Measurements from ENCODE around the gene ZNF726. TPM values are rescaled to one million over a fixed set of nuclear protein-coding genes. Genes with fewer than 3 reads are reported as not detected.
"Not testable (repeated sequence)": the region's sequence is repeated elsewhere in the genome, so short reads cannot be mapped to it uniquely, and the experiment has no call there.

ZNF726 gene
- 0.84 and 0.95 TPM in 2 replicates for polyA plus RNA-seq (2011; rRNA removed)
- polyA minus RNA-seq (2011; rRNA and poly(A)+ RNA removed), result 1.1 TPM in 2 replicates

DNA sequence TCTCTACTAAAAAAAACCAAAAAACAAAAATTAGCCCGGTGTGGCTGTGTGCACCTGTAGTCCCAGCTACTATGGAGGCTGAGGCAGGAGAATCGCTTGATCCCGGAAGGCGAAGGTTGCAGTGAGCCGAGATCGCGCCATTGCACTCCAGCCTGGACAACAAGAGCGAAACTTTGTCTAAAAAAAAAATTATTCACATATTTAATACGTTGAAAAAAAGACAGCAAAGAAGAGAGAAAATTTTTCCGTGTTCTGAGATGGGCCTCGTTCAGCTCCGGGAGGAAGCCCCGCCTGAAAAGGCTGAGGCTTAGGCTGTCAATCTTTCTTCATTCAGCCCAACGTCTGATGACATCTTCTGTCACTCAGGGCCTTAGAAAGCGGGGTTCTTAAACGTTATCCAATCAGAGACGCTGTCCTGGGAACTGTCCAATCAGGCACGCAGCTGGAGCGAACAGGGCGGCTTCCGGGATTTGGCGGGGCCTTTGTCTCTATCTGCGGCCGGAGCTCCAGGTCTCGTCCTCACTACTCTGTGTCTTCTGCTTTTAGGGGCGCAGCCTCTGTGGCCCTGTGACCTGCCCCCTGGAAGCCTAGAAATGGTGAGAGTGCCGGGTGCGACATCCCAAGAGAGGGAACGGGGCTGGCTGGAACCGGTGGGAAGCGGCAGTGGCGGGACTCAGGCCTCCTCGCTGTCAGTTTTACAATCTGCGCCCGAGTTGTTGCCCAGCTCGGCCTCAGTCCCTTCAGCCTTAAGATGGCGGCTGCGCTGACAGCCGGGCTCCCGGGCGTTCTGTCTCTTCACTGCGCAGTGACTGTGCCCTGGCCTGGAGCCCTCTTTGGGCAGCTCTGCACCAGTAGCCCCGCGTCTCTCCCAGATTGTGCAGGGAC is at the start of gene ZNF726:
Gene ZNF726, plus strand, starts transcription at position 485 of the 885 bp plus-strand sequence. Its CDS starts 109 bp downstream, at position 594.
- ChIA-PET CTCF (interaction anchor here (0.6 kb wide), 1 partner anchor 13 kb away, joined by 4 read pairs; no protein-coding TSS in a partner anchor), POLR2A (interaction anchor here (1.2 to 1.5 kb wide), 2 partner anchors 119 to 228 kb away, joined by 4 to 5 read pairs; partner anchors contain the start of gene ZNF675)
- Histone ChIP-seq H3K4me3 (ENCODE audit: low read depth, low read length) (peak within 1 kb of the TSS; percentile 94), H3K27ac (ENCODE audit: low read depth, low read length) (peak within 1 kb of the TSS; percentile 54), H3K27me3 (ENCODE audit: control insufficient read depth, insufficient read depth, low read length) (no peaks in the 10 kb centered on the region), H3K9me3 (ENCODE audit: control insufficient read depth, insufficient read depth, low read length) (peaks cover 5% of the 10 kb centered on the region)
- peak; percentile 59 for DNase-seq (ENCODE audit: low read depth, low spot score)
- TF ChIP-seq, protein P1, sequence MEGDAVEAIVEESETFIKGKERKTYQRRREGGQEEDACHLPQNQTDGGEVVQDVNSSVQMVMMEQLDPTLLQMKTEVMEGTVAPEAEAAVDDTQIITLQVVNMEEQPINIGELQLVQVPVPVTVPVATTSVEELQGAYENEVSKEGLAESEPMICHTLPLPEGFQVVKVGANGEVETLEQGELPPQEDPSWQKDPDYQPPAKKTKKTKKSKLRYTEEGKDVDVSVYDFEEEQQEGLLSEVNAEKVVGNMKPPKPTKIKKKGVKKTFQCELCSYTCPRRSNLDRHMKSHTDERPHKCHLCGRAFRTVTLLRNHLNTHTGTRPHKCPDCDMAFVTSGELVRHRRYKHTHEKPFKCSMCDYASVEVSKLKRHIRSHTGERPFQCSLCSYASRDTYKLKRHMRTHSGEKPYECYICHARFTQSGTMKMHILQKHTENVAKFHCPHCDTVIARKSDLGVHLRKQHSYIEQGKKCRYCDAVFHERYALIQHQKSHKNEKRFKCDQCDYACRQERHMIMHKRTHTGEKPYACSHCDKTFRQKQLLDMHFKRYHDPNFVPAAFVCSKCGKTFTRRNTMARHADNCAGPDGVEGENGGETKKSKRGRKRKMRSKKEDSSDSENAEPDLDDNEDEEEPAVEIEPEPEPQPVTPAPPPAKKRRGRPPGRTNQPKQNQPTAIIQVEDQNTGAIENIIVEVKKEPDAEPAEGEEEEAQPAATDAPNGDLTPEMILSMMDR (IDR thresholded peaks at IDR 0.05; ENCODE audit: low read depth, low read length), result no peak

DNA sequence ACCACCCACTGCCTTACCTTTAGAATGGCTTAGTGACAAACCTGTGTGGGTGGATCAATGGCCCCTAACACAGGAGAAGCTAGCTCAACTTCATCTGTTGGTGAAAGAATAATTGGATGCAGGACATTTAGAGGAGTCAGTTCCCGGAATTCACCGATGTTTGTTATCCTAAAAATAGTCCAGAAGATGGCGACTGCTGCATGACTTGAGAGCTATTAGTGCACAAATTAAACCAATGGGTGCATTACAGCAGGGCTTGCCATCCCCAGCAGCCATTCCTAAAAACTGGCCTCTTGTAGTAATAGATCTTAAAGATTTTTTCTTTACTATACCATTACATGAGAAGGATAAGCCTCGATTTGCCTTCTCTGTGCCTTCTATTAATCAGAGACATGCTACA is 46.8 kb upstream of the ZNF726 start:
- Histone ChIP-seq H3K27ac (ENCODE audit: low read depth, low read length) (no peak overlapping the region), H3K4me3 (ENCODE audit: low read depth, low read length) (no peak overlapping the region), H3K9me3 (ENCODE audit: control insufficient read depth, insufficient read depth, low read length) (peaks cover 6% of the 10 kb centered on the region), H3K27me3 (ENCODE audit: control insufficient read depth, insufficient read depth, low read length) (no peaks in the 10 kb centered on the region)
- DNase-seq (ENCODE audit: low read depth, low spot score), result no peak
- TF ChIP-seq, protein P1 (IDR thresholded peaks at IDR 0.05; ENCODE audit: low read depth, low read length), result no peak
- ChIA-PET CTCF (no interaction called here), POLR2A (no interaction called here)

DNA sequence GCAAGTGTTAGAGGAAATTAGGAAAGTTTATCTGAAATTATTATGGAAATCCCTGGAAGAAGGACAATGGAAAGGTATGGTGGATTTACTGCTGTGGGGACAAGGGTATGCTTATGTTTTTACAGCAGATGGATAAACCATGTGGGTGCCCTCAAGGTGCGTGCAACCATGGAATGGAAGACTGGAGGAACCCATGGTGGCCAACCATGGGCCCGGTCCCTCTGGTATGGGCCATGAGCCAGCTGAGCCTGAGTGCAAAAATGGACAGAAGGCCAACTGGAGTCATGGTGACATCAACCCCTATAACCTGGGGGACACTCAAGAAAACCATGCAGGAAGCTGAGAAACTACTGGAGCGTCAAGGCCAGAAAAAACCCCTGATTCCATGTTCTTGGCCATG is 46.1 kb upstream of the ZNF726 start:
- H3K4me3 ChIP-seq (ENCODE audit: low read depth, low read length), result no peak overlapping the region
- no peaks in the 10 kb centered on the region for H3K27me3 ChIP-seq (ENCODE audit: control insufficient read depth, insufficient read depth, low read length)
- peaks cover 4% of the 10 kb centered on the region for H3K9me3 ChIP-seq (ENCODE audit: control insufficient read depth, insufficient read depth, low read length)
- no peak for DNase-seq (ENCODE audit: low read depth, low spot score)
- POLR2A ChIA-PET, result no interaction called here
- no peak overlapping the region for H3K27ac ChIP-seq (ENCODE audit: low read depth, low read length)
- CTCF ChIA-PET, result no interaction called here
- TF ChIP-seq, protein P1 (IDR thresholded peaks at IDR 0.05; ENCODE audit: low read depth, low read length), result no peak

DNA sequence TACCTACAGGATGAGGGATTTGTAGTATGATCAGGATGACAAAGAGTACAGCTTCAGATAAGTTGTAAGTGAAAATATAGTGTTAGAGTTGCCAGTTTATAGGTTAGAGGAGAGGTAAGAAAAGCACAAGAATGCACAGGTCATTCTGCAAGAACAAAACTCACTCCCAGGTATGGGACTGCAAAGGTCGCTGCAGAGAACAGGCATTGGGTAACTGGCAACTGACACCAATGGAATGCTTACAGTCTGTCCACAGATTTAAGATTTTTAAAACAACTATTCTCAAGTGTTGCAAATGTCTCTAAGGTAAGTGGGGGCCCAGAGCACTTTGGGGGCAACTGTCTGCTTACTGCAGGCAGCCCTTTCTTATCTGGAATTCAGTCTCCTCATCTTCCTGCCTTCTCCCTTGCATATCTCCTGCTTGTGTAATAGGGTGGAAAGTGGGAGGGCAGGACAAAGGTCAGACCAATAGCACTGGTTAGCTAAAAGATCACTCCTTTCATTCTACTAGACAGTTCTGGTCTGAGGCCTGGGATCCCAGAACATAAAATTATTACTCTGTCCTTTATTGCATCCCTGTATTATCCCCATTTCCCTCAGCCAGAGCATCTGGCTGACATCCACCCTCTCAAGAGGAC is 42.3 kb upstream of the ZNF726 start:
- H3K4me3 ChIP-seq (ENCODE audit: low read depth, low read length), result no peak overlapping the region
- H3K27ac ChIP-seq (ENCODE audit: low read depth, low read length), result no peak overlapping the region
- ChIA-PET POLR2A (no interaction called here), CTCF (interaction anchor here (0.7 kb wide), 1 partner anchor 25 kb away, joined by 6 read pairs; no protein-coding TSS in a partner anchor)
- no peaks in the 10 kb centered on the region for H3K27me3 ChIP-seq (ENCODE audit: control insufficient read depth, insufficient read depth, low read length)
- no peak for DNase-seq (ENCODE audit: low read depth, low spot score)
- peaks cover 10% of the 10 kb centered on the region for H3K9me3 ChIP-seq (ENCODE audit: control insufficient read depth, insufficient read depth, low read length)
- TF ChIP-seq, protein P1 (IDR thresholded peaks at IDR 0.05; ENCODE audit: low read depth, low read length), result no peak

DNA sequence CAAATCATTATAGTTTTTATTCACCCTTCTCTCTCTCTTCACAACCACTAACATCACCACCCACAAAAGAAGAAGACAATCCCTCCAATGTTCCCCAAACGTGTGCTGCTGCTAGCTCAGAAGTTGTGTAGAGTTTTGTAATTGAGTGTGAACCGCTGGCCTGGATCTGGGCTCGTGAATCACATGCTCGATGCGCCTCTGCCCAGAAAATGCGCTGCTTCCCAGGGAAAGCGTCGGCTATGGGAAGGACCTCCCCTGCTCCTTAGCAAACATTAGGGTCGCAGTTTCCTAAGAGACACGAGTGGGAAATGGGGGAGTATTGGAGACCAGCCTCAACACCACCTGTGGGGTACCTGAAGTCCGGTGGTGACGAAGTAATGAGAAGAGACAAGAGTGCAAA is 38.4 kb upstream of the ZNF726 start:
- H3K27me3 ChIP-seq (ENCODE audit: control insufficient read depth, insufficient read depth, low read length), result no peaks in the 10 kb centered on the region
- peaks cover 8% of the 10 kb centered on the region for H3K9me3 ChIP-seq (ENCODE audit: control insufficient read depth, insufficient read depth, low read length)
- DNase-seq (ENCODE audit: low read depth, low spot score), result no peak
- CTCF ChIA-PET, result no interaction called here
- no peak overlapping the region for H3K4me3 ChIP-seq (ENCODE audit: low read depth, low read length)
- POLR2A ChIA-PET, result no interaction called here
- H3K27ac ChIP-seq (ENCODE audit: low read depth, low read length), result no peak overlapping the region
- TF ChIP-seq, protein P1 (IDR thresholded peaks at IDR 0.05; ENCODE audit: low read depth, low read length), result no peak

DNA sequence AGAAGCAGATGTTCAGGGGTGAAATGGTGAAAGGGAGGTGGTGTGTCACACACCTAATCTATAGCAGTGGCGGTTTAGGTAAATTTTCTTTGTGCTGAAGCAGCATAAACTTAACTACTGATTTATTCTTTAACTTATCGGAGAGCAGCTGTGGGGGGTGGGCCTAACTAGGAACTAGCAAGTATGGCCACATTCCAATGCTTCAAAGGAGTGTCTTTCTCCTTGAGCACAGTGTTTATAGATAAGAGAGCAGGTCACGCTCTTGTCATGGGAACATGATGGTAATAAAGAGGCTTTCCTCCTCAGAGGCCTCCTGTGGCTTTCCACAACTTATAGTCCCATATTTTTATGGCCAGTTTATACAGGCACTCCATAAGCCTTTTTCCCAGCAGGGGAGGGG is 37.9 kb upstream of the ZNF726 start:
- H3K4me3 ChIP-seq (ENCODE audit: low read depth, low read length); H3K27ac ChIP-seq (ENCODE audit: low read depth, low read length); POLR2A ChIA-PET; H3K9me3 ChIP-seq (ENCODE audit: control insufficient read depth, insufficient read depth, low read length); DNase-seq (ENCODE audit: low read depth, low spot score); H3K27me3 ChIP-seq (ENCODE audit: control insufficient read depth, insufficient read depth, low read length); CTCF ChIA-PET: not testable (repeated sequence)
